Retinal pigment epithelial cell (primary cell): ENCODE results near the gene LRRC4C.
A peak's percentile ranks its signal among the peaks of the same experiment; 100 is the strongest.

ENCODE experiments used
- DNase-seq: peaks from one replicate; pipeline ENCODE4 v3.0.0-alpha.2; 2010; ENCODE audit warnings: low read depth
- H3K4me3 ChIP-seq: 2 replicates; pipeline ENCODE4 v1.5.1; 2011; ENCODE audit warnings: mild to moderate bottlenecking, low read length, control low read depth, moderate library complexity
- CTCF ChIP-seq: conservative IDR thresholded peaks from 2 replicates; pipeline ENCODE4 v1.5.1; 2011; ENCODE audit warnings: low read depth, low read length, control low read depth, inconsistent platforms

LRRC4C gene

GRCh38 chr11:41333357-41333756, 126.1 kb downstream of the LRRC4C start:
- DNase-seq = no peak
- no peak overlapping the region for H3K4me3 ChIP-seq
- TF ChIP-seq CTCF = no peak

GRCh38 chr11:41328324-41328723, 131.1 kb downstream of the LRRC4C start:
- H3K4me3 ChIP-seq = no peak overlapping the region
- TF ChIP-seq CTCF = no peak
- no peak for DNase-seq

- H3K4me3 ChIP-seq = no peak overlapping the region
- DNase-seq = no peak
- TF ChIP-seq CTCF = no peak
Measured at GRCh38 chr11:41323446-41323845, 136.0 kb downstream of the LRRC4C start.

- TF ChIP-seq CTCF = no peak
- no peak for DNase-seq
- no peak overlapping the region for H3K4me3 ChIP-seq
Measured at GRCh38 chr11:41320653-41321052, 138.8 kb downstream of the LRRC4C start.

GRCh38 chr11:41320238-41320637, 139.2 kb downstream of the LRRC4C start:
- TF ChIP-seq CTCF = no peak
- no peak overlapping the region for H3K4me3 ChIP-seq
- no peak for DNase-seq

DNA sequence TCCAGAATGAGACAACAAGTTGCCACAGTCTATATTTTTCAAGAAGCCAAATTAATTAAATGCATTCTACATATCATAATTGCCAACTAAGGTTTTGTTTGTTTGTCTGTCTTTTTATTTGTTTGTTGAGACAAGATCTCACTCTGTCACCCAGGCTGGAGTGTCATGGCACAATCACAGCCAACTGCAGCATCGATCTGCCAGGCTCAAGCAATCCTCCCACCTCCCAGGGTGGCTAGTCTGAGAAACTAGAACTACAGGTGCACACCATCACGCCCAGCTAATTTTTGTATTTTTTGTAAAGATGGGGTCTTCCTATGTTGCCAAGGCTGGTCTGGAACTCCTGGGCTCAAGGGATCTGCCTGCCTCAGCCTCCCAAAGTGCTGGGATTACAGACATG, 140.0 kb downstream of the LRRC4C start:
- no peak overlapping the region for H3K4me3 ChIP-seq
- DNase-seq = no peak
- TF ChIP-seq CTCF = no peak

DNA sequence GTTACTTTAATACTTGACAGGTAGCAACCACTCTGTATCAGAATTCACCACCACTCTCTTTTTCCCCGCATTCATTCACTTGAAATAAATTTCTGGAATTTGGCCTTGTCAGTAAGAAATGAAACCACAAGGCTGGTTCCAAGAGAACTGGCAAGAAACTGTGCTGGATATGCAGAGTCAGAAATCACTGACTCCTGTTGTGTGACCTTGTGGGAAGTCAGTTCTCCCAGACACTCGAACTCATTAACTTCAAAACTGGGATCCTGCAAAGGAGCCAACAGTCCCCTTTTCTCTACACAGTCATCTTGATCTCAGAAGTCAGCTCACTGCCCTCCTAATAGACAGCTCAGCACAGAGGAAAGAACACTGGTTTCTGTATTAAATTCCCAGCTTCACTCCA, 142.7 kb downstream of the LRRC4C start:
- peak; percentile 51 for DNase-seq
- no peak for TF ChIP-seq CTCF
- H3K4me3 ChIP-seq = no peak overlapping the region
